ENCODE measurements around the gene WFS1.
A peak's percentile ranks its signal among the peaks of the same experiment; 100 is the strongest.

- TF ChIP-seq CTCF (IDR thresholded peaks at IDR 0.05) (peak; percentile 95 to 98 (median 97)), POLR2A (IDR thresholded peaks at IDR 0.05; ENCODE audit: low read depth) (no peak), POLR2AphosphoS5 (IDR thresholded peaks at IDR 0.05) (peak in 1 of 2 donors; percentile 40), EP300 (IDR thresholded peaks at IDR 0.05) (no peak)
These were observed 57.7 kb downstream of the WFS1 start for GRCh38 chr4:6327220-6327917.

Measured in esophagus muscularis mucosa (tissue), 4 donors.